DOHH2 (cell line): ENCODE data around the gene SLN.

Experiments
- CTCF ChIP-seq: fragments of 200-600 bp; sonication (generic); IDR thresholded peaks from one replicate; pipeline ENCODE4 v1.5.1; 2014; ENCODE audit warnings: antibody characterized with exemption, mild to moderate bottlenecking, low read depth, low read length; ENCODE audit not compliant: poor library complexity, severe bottlenecking
- EZH2phosphoT487 ChIP-seq: fragments of 200-600 bp; sonication (generic); IDR thresholded peaks from 2 replicates; pipeline ENCODE4 v1.6.1; 2017; ENCODE audit warnings: borderline replicate concordance, mild to moderate bottlenecking, antibody characterized with exemption, low read length, moderate library complexity, mixed read lengths

GRCh38 chr11:107721207-107721606 is 9.4 kb upstream of the SLN start:
- TF ChIP-seq CTCF (no peak), EZH2phosphoT487 (no peak)
